H1 (cell line): Measurements from ENCODE around the gene ANAPC7. TPM values are rescaled to one million over a fixed set of nuclear protein-coding genes. Genes with fewer than 3 reads are reported as not detected.

Experiments
- polyA plus RNA-seq, 7 experiments: library from polyadenylated mRNA; depleted of rRNA in 3 of 7; stranded (reverse) in 5 of 7; unstranded in 2 of 7; fragments of >200 nt in 5 of 7; fragments of 200-250 nt in 2 of 7; gene quantifications; 1 replicate in 5 of 7; 2 replicates in 1 of 7; 4 replicates in 1 of 7; pipeline versions ENCODE4 v1.2.1 to v1.2.3, GENCODE V29; 2011 to 2013; ENCODE audit warnings: missing spikeins in 2 of 7, mixed read lengths in 2 of 7
- small RNA-seq: library from polyadenylated mRNA; stranded (forward); fragments of <200 nt; extraction: miRNeasy Mini kit (QIAGEN cat#:217004); gene quantifications from one replicate; pipeline ENCODE3, GENCODE V24; 2013; ENCODE audit not compliant: insufficient read depth
- total RNA-seq: library from RNA; stranded (reverse); fragmentation: NEBNext Ultra II Directional; extraction: Animal tissue kit (Norgen Biotek cat#: 25700); gene quantifications from 2 replicates; pipeline ENCODE4 v1.2.1, GENCODE V29; 2021

The ANAPC7 gene
- total and polyA plus RNA-seq, 2 of the 8 experiments (the other 6 are each of a cell fraction or from before 2014, with no cell fraction given), result 72.8 to 105 TPM

Small RNA genes within 50 kb of the gene (small RNA-seq; reads per million reads assigned to genes)
- not detected for gene RN7SL769P

Other genes starting within 250 kb of the ANAPC7 start
- gene ATP2A2, start 122.5 kb downstream of the ANAPC7 start, total RNA-seq, result 271 and 275 TPM in 2 replicates
- 86.1 and 108 TPM in 2 replicates for gene ATP2A2, start 122.5 kb downstream of the ANAPC7 start, polyA plus RNA-seq (2011; rRNA removed)
- 160 and 170 TPM in 2 replicates for gene ARPC3, start 46.6 kb upstream of the ANAPC7 start, total RNA-seq
- 33.8 and 36.7 TPM in 2 replicates for gene ARPC3, start 46.6 kb upstream of the ANAPC7 start, polyA plus RNA-seq (2011; rRNA removed)
- 49.7 and 50.8 TPM in 2 replicates for gene GPN3, start 64.5 kb upstream of the ANAPC7 start, total RNA-seq
- gene GPN3, start 64.5 kb upstream of the ANAPC7 start, polyA plus RNA-seq (2011; rRNA removed), result 32.8 and 52.9 TPM in 2 replicates
- gene FAM216A, start 65.1 kb upstream of the ANAPC7 start, total RNA-seq, result 19.8 and 22.2 TPM in 2 replicates
- 24.6 and 24.8 TPM in 2 replicates for gene FAM216A, start 65.1 kb upstream of the ANAPC7 start, polyA plus RNA-seq (2011; rRNA removed)
- 59.0 and 62.5 TPM in 2 replicates for gene VPS29, start 98.4 kb upstream of the ANAPC7 start, total RNA-seq
- gene VPS29, start 98.4 kb upstream of the ANAPC7 start, polyA plus RNA-seq (2011; rRNA removed), result 40.0 and 74.6 TPM in 2 replicates
- not detected in 2 replicates for gene RAD9B, start 98.6 kb upstream of the ANAPC7 start, total RNA-seq
- 0.03 and 0.06 TPM in 2 replicates for gene RAD9B, start 98.6 kb upstream of the ANAPC7 start, polyA plus RNA-seq (2011; rRNA removed)
- 15.9 and 16.0 TPM in 2 replicates for gene PPTC7, start 179.6 kb upstream of the ANAPC7 start, total RNA-seq
- gene PPTC7, start 179.6 kb upstream of the ANAPC7 start, polyA plus RNA-seq (2011; rRNA removed), result 5.2 and 8.1 TPM in 2 replicates
- gene TCTN1, start 210.4 kb upstream of the ANAPC7 start, total RNA-seq, result 11.1 and 16.4 TPM in 2 replicates
- 14.7 and 20.8 TPM in 2 replicates for gene TCTN1, start 210.4 kb upstream of the ANAPC7 start, polyA plus RNA-seq (2011; rRNA removed)